A549 (cell line): ENCODE results near the gene CYP2D6.
"Not testable (repeated sequence)": the region's sequence is repeated elsewhere in the genome, so short reads cannot be mapped to it uniquely, and the experiment has no call there.

Experiments used
- CEBPB ChIP-seq, 2 experiments: fragments of >200 bp in 1 of 2; sonication (Bioruptor Twin) in 1 of 2; formaldehyde crosslinking in 1 of 2; IDR thresholded peaks; 2 replicates each; pipeline ENCODE4 v1.6.1; 2012 to 2016
- CTCF ChIP-seq: fragments of >200 bp; sonication (Bioruptor Twin); formaldehyde crosslinking; IDR thresholded peaks from 3 replicates; pipeline ENCODE4 v1.5.1; 2016
- EP300 ChIP-seq, 2 experiments: fragments of >200 bp; sonication (Bioruptor Twin); formaldehyde crosslinking; IDR thresholded peaks; 2 replicates in 1 of 2; 3 replicates in 1 of 2; pipeline ENCODE4 v1.6.1; 2016 to 2017
- FOSL2 ChIP-seq, 2 experiments: fragments of 450-650 bp in 1 of 2; fragments of >200 bp in 1 of 2; sonication (Bioruptor Twin) in 1 of 2; formaldehyde crosslinking; IDR thresholded peaks; 2 replicates each; pipeline versions ENCODE4 v1.5.0 to v1.6.1; 2016 to 2020; ENCODE audit warnings: mild to moderate bottlenecking in 1 of 2, moderate library complexity in 1 of 2
- HOXB5 ChIP-seq: fragments of 250-450 bp; sonication (Bioruptor Pico); IDR thresholded peaks from 2 replicates; pipeline ENCODE4 v1.5.0; 2020; ENCODE audit warnings: mild to moderate bottlenecking, moderate library complexity
- MAX ChIP-seq: IDR thresholded peaks from 2 replicates; pipeline ENCODE4 v1.6.1; 2012
- NFE2L2 ChIP-seq: fragments of 150-350 bp; conservative IDR thresholded peaks from 2 replicates; pipeline ENCODE4 v1.6.1; 2014; ENCODE audit warnings: low read length
- REST ChIP-seq: fragments of 200-600 bp; sonication (generic); IDR thresholded peaks from 2 replicates; pipeline ENCODE4 v1.6.1; 2016; ENCODE audit warnings: antibody characterized with exemption, mild to moderate bottlenecking, moderate library complexity
- RFX5 ChIP-seq: fragments of 450-650 bp; IDR thresholded peaks from 2 replicates; pipeline ENCODE4 v1.7.1; 2014; ENCODE audit warnings: antibody characterized with exemption, mild to moderate bottlenecking, moderate library complexity

- not testable (repeated sequence) for TF ChIP-seq CEBPB (IDR thresholded peaks at IDR 0.05); CTCF; REST; HOXB5 (CRISPR knock-in tag); FOSL2 (IDR thresholded peaks at IDR 0.05); FOSL2 (CRISPR knock-in tag; IDR thresholded peaks at IDR 0.05); MAX; NFE2L2; RFX5; EP300 (IDR thresholded peaks at IDR 0.05)
These were observed at the start of gene CYP2D6 for GRCh38 chr22:42130639-42131431.
